Measurements from ENCODE around the gene DNM2.

- TF ChIP-seq EZH2phosphoT487 (IDR thresholded peaks at IDR 0.05; ENCODE audit: insufficient read depth, low read depth) = no peak
- no peak for TF ChIP-seq EZH2 (IDR thresholded peaks at IDR 0.05; ENCODE audit: insufficient read depth, poor library complexity, severe bottlenecking)
Measured at GRCh38 chr19:10761443-10762250, 43.8 kb downstream of the DNM2 start.
